GM10847 (cell line): ENCODE measurements around the gene SPRY1.

ENCODE experiments used
- POLR2A ChIP-seq: IDR thresholded peaks from 2 replicates; pipeline ENCODE4 v1.6.1; 2011; ENCODE audit not compliant: insufficient read length; ENCODE audit errors: extremely low read depth

The SPRY1 gene

DNA sequence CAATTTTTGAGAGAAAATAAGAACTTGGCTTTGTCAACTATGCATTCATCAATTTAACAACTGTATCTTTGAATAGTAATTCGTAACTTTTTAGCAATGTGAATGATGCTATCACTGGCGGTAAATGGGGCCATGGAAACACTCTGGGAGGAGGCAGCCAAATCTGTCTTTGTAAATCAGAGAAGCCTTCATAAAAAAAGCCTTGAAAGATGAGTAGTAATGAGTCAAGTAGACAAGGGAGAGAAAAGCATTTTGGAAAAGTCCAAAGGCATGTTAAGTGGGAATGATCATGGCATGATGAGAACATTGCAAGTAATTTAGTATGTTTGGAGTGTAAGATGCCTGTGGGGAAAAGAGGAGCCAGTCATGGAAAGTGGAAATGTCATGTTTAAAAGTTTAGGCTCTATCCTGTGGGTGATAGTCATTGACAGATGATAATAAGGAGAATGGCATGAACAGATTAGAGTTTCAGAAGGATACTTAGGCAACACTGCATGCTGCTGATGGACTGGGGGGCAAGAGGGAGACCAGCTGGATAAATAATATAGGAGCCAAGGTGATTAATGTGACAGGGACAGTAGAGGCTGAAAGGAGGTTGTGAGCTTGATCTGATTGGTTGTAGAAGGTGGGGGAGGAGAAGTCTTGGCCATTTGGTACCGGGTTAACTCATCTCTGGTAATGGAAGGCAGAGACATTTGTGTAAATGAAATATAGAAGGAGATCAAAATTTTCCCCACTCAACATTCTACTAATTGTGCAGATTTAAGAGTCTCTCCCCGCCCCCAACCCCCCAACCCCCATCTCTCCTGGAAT is 16.3 kb downstream of the SPRY1 start:
- no peak for TF ChIP-seq POLR2A

GRCh38 chr4:123415576-123415975 is 19.0 kb downstream of the SPRY1 start:
- TF ChIP-seq POLR2A: no peak

DNA sequence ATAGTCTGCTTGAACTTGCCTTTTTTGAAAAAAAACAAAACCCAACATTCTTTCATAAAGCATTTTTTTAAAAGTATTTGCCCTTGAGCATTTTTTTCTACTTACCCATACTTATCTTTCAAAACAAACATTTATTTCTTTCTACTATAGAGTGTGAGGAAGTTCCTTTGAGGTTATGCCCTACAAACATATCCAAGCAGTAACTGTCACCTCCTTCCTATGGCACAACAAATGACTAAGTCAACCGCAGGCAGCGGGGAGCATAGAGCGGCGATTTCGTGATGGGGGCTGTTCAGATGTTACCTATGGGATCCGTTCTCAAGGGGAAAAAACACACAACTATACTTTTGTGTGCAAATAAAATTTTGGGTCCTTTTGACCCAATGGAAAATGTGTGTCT is 19.4 kb downstream of the SPRY1 start:
- no peak for TF ChIP-seq POLR2A

GRCh38 chr4:123417813-123418212 is 21.2 kb downstream of the SPRY1 start:
- TF ChIP-seq POLR2A: no peak

DNA sequence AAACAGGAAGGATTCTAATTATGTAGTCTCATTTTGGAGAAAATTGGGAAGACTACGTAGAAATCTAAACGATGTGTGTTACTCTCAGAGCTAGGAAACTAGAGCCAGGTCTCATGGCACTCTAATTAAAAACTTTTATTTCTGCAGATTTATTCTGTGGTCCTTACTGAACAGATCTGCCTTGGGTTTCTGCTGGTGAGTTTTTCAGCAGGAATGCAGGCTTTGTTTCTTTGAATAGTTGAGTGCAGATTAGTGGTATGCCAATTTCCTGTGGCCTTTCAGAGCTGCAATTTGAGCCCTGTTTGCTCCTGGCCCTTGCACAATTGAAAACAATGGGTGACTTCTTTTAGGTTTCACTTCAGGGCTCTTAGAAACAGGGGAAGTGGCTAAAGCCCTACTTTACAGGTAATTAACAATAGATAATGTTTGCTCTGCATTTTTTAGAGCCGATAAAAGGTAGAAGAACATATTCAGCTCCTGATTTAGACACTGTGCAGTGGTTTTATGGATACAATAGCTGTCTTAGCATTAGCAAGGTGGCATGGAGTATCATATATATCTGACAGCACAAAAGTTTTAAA is 21.8 kb downstream of the SPRY1 start:
- TF ChIP-seq POLR2A: no peak

- TF ChIP-seq POLR2A: no peak
Measured at GRCh38 chr4:123419885-123420755, 23.5 kb downstream of the SPRY1 start.

GRCh38 chr4:123421227-123421936 is 24.8 kb downstream of the SPRY1 start:
- no peak for TF ChIP-seq POLR2A

- no peak for TF ChIP-seq POLR2A
Measured at GRCh38 chr4:123421937-123422781, 25.6 kb downstream of the SPRY1 start.

DNA sequence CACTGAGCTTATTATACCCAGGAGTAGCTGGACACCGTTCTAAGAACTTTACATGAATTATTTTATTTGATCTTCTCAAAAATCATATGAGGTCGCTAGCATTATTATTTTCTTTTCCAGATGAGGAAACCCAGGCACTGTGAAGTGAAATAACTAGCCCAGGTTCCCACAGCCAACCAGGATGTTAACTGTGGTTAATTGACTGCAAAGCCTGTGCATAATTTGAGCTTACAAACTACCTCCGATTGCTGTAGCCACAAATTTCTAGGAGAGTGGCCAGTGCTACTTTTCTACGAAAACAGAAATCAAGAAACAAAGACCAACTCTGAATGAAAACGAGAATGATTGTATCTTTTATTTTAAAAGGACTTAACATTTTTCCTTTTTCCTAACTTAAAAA is 27.2 kb downstream of the SPRY1 start:
- no peak for TF ChIP-seq POLR2A

DNA sequence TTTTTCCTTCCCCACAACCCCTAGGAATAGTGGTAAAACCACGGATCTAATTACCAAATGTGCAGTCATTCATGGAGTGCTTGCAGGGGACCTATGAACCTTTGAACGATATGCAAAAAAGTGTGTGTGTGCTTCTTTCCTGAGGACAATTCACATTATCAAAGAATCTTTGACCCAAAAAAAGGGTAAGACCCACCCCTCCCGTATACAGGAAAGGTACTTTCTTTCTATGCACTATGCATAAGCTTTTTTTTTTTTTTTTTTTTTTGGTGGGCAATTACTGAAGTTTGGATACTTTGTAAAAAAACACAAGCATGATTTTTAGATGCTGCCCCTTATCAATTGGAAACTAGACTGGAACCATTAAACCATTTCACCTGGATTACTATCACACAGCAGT is 31.4 kb downstream of the SPRY1 start:
- TF ChIP-seq POLR2A: no peak

GRCh38 chr4:123430031-123430430 is 33.4 kb downstream of the SPRY1 start:
- TF ChIP-seq POLR2A: no peak

- TF ChIP-seq POLR2A: no peak
Measured at GRCh38 chr4:123430501-123430900, 33.9 kb downstream of the SPRY1 start.

DNA sequence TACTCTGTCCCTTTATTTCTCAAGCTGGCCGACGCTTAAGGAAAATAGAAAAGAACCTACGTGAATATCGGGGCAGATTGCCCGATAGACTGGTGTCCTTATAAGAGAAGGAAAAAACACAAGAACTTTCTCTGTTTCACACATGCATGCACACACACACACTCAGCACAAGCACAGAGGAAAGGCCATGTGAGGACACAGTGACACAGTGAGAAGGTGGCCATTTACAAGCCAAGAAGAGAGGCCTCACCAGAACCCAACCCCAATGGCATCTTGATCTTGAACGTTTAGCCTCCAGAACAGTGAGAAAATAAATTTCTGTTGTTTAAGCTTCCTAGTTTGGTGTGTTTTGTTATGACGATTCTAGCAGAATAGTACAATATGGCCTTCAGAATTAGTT is 37.0 kb downstream of the SPRY1 start:
- TF ChIP-seq POLR2A: no peak

GRCh38 chr4:123433976-123434375 is 37.4 kb downstream of the SPRY1 start:
- TF ChIP-seq POLR2A: no peak
